GM23338 (cell line): ENCODE data around the gene R3HDM2. TPM values are rescaled to one million over a fixed set of nuclear protein-coding genes. Genes with fewer than 3 reads are reported as not detected.

Experiments used
- ATAC-seq: fragments of 200-7000 bp; cut with Tn5 transposase; 3 replicates; pipeline ENCODE4 v1.9.1; 2020
- DNase-seq: peaks from one replicate; pipeline ENCODE4 v3.0.0-alpha.2; 2015; ENCODE audit warnings: low spot score
- H2AFZ ChIP-seq: fragments of 200-600 bp; sonication (generic); 2 replicates; pipeline ENCODE4 v1.8.0; 2016; ENCODE audit warnings: antibody characterized with exemption, mild to moderate bottlenecking, moderate library complexity
- H3F3A ChIP-seq: fragments of 200-600 bp; sonication (generic); replicated peaks from 2 replicates; pipeline ENCODE4 v1.8.0; 2017; ENCODE audit warnings: antibody characterized with exemption, mixed run types, low read depth
- H3K27ac ChIP-seq: fragments of 200-600 bp; sonication (generic); 2 replicates; pipeline ENCODE4 v1.6.1; 2016; ENCODE audit warnings: low read depth
- H3K27me3 ChIP-seq: fragments of 200-600 bp; sonication (generic); 2 replicates; pipeline ENCODE4 v1.8.0; 2016; ENCODE audit warnings: mild to moderate bottlenecking, mixed run types, moderate library complexity; ENCODE audit not compliant: insufficient read depth
- H3K36me3 ChIP-seq: fragments of 200-600 bp; sonication (generic); 2 replicates; pipeline ENCODE4 v1.8.0; 2016; ENCODE audit warnings: mild to moderate bottlenecking; ENCODE audit not compliant: insufficient read depth
- H3K4me1 ChIP-seq: fragments of 200-600 bp; sonication (generic); 2 replicates; pipeline ENCODE4 v1.8.0; 2016; ENCODE audit warnings: mild to moderate bottlenecking, moderate library complexity; ENCODE audit not compliant: insufficient read depth
- H3K4me2 ChIP-seq: fragments of 200-600 bp; sonication (generic); 2 replicates; pipeline ENCODE4 v1.7.1; 2017; ENCODE audit warnings: mixed run types
- H3K4me3 ChIP-seq: fragments of 200-600 bp; sonication (generic); 2 replicates; pipeline ENCODE4 v1.6.1; 2016; ENCODE audit warnings: mixed run types
- H3K79me2 ChIP-seq: fragments of 200-600 bp; sonication (generic); replicated peaks from 2 replicates; pipeline ENCODE4 v1.8.0; 2017; ENCODE audit warnings: mild to moderate bottlenecking; ENCODE audit not compliant: insufficient read depth
- H3K9me2 ChIP-seq: fragments of 200-600 bp; sonication (generic); 2 replicates; pipeline ENCODE4 v1.8.0; 2017; ENCODE audit not compliant: insufficient read depth
- H4K20me1 ChIP-seq: fragments of 200-600 bp; sonication (generic); replicated peaks from 2 replicates; pipeline ENCODE4 v1.8.0; 2017; ENCODE audit warnings: mild to moderate bottlenecking; ENCODE audit not compliant: insufficient read depth
- H3K27ac Mint-ChIP-seq: 2 replicates; pipeline ENCODE4 v1.8.0; 2020; ENCODE audit warnings: inconsistent platforms, mild to moderate bottlenecking, moderate library complexity, mixed read lengths
- H3K27me3 Mint-ChIP-seq: 3 replicates; pipeline ENCODE4 v1.8.0; 2022; ENCODE audit warnings: low read depth, mild to moderate bottlenecking, moderate library complexity, mixed read lengths, inconsistent platforms; ENCODE audit not compliant: insufficient read depth, poor library complexity
- H3K36me3 Mint-ChIP-seq: 3 replicates; pipeline ENCODE4 v1.8.0; 2021; ENCODE audit warnings: low read depth, mild to moderate bottlenecking, inconsistent platforms, moderate library complexity, mixed read lengths
- H3K4me1 Mint-ChIP-seq: 3 replicates; pipeline ENCODE4 v1.8.0; 2020; ENCODE audit warnings: mild to moderate bottlenecking, inconsistent platforms, mixed read lengths
- H3K4me3 Mint-ChIP-seq: 3 replicates; pipeline ENCODE4 v1.8.0; 2021; ENCODE audit warnings: moderate library complexity, mild to moderate bottlenecking, inconsistent platforms, mixed read lengths
- H3K9me3 Mint-ChIP-seq: 3 replicates; pipeline ENCODE4 v1.8.0; 2020; ENCODE audit warnings: moderate library complexity, mild to moderate bottlenecking, inconsistent platforms, mixed read lengths
- ETS1 ChIP-seq: IDR thresholded peaks from 2 replicates; pipeline ENCODE4 v1.6.1; 2016; ENCODE audit warnings: antibody characterized with exemption
- EZH2 ChIP-seq: fragments of 200-600 bp; sonication (generic); IDR thresholded peaks from one replicate; pipeline ENCODE4 v1.8.0; 2017; ENCODE audit warnings: antibody characterized with exemption, mild to moderate bottlenecking, low read depth; ENCODE audit not compliant: unreplicated experiment
- EZH2phosphoT487 ChIP-seq: fragments of 200-600 bp; sonication (generic); IDR thresholded peaks from one replicate; pipeline ENCODE4 v1.8.1; 2018; ENCODE audit warnings: antibody characterized with exemption; ENCODE audit not compliant: unreplicated experiment
- NANOG ChIP-seq: IDR thresholded peaks from 2 replicates; pipeline ENCODE4 v1.6.1; 2016; ENCODE audit warnings: antibody characterized with exemption, borderline replicate concordance
- POLR2AphosphoS5 ChIP-seq: IDR thresholded peaks from 2 replicates; pipeline ENCODE4 v1.6.1; 2016; ENCODE audit warnings: antibody characterized with exemption, low read depth
- STAT1 ChIP-seq: IDR thresholded peaks from one replicate; pipeline ENCODE4 v1.6.1; 2016; ENCODE audit warnings: antibody characterized with exemption; ENCODE audit not compliant: unreplicated experiment
- ZNF114 ChIP-seq: fragments of 250-450 bp; sonication (Bioruptor Pico); IDR thresholded peaks from 2 replicates; pipeline ENCODE4 v1.5.0; 2020; ENCODE audit warnings: mild to moderate bottlenecking, moderate library complexity
- ZNF331 ChIP-seq: fragments of 250-450 bp; sonication (Bioruptor Pico); IDR thresholded peaks from 2 replicates; pipeline ENCODE4 v1.5.0; 2020; ENCODE audit warnings: low read depth, mild to moderate bottlenecking, moderate library complexity
- ZNF462 ChIP-seq: fragments of 250-450 bp; sonication (Bioruptor Pico); IDR thresholded peaks from 2 replicates; pipeline ENCODE4 v1.5.0; 2020; ENCODE audit warnings: mild to moderate bottlenecking, moderate library complexity
- polyA plus RNA-seq: library from polyadenylated mRNA; unstranded; fragments of >200 nt; fragmentation: Nextera tagmentation; extraction: Ambion mirVana; gene quantifications from 2 replicates; pipeline ENCODE4 v1.2.1, GENCODE V29; 2016
- total RNA-seq: library from RNA; depleted of rRNA; stranded (reverse); fragments of >200 nt; shearing (Covaris generic); gene quantifications from 2 replicates; pipeline ENCODE4 v1.2.3, GENCODE V29; 2014
- TF ChIP-seq, protein P1 (sequence below): IDR thresholded peaks from one replicate; pipeline ENCODE4 v1.6.1; 2018; ENCODE audit warnings: antibody characterized with exemption; ENCODE audit not compliant: unreplicated experiment

Gene R3HDM2
- total and polyA plus RNA-seq, 2 experiments from 2014 or later = 9.6 to 19.6 TPM

- Histone ChIP-seq H4K20me1 (peaks cover 28% of the 10 kb centered on the region), H3K36me3 (peaks cover 23% of the 10 kb centered on the region), H3K4me2 (peak overlapping the region; percentile 100), H3K27ac (no peak overlapping the region), H3F3A (peaks cover 51% of the 10 kb centered on the region), H2AFZ (peak overlapping the region; percentile 77; the same call in 1 of the 2 replicates), H3K4me3 (peak overlapping the region; percentile 95), H3K9me2 (no peaks in the 10 kb centered on the region), H3K4me1 (peaks cover 39% of the 10 kb centered on the region), H3K27me3 (peaks cover 55% of the 10 kb centered on the region), H3K79me2 (peaks cover 25% of the 10 kb centered on the region)
- peaks cover 48% of the 10 kb centered on the region for H3K36me3 Mint-ChIP-seq
- H3K4me1 Mint-ChIP-seq = peaks cover 62% of the 10 kb centered on the region
- no peak for DNase-seq
- no peaks in the 10 kb centered on the region; the same call in 2 of the 3 replicates for H3K9me3 Mint-ChIP-seq
- H3K27me3 Mint-ChIP-seq = peaks cover 60% of the 10 kb centered on the region
- H3K27ac Mint-ChIP-seq = peak overlapping the region; percentile 100
- no peak for TF ChIP-seq ZNF114 (CRISPR knock-in tag)
- no peak for TF ChIP-seq NANOG
- TF ChIP-seq, protein P1, sequence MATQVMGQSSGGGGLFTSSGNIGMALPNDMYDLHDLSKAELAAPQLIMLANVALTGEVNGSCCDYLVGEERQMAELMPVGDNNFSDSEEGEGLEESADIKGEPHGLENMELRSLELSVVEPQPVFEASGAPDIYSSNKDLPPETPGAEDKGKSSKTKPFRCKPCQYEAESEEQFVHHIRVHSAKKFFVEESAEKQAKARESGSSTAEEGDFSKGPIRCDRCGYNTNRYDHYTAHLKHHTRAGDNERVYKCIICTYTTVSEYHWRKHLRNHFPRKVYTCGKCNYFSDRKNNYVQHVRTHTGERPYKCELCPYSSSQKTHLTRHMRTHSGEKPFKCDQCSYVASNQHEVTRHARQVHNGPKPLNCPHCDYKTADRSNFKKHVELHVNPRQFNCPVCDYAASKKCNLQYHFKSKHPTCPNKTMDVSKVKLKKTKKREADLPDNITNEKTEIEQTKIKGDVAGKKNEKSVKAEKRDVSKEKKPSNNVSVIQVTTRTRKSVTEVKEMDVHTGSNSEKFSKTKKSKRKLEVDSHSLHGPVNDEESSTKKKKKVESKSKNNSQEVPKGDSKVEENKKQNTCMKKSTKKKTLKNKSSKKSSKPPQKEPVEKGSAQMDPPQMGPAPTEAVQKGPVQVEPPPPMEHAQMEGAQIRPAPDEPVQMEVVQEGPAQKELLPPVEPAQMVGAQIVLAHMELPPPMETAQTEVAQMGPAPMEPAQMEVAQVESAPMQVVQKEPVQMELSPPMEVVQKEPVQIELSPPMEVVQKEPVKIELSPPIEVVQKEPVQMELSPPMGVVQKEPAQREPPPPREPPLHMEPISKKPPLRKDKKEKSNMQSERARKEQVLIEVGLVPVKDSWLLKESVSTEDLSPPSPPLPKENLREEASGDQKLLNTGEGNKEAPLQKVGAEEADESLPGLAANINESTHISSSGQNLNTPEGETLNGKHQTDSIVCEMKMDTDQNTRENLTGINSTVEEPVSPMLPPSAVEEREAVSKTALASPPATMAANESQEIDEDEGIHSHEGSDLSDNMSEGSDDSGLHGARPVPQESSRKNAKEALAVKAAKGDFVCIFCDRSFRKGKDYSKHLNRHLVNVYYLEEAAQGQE = no peak
- TF ChIP-seq POLR2AphosphoS5 = no peak
- TF ChIP-seq EZH2 = no peak
- TF ChIP-seq EZH2phosphoT487 = no peak
- TF ChIP-seq STAT1 = no peak
- TF ChIP-seq ETS1 = no peak
- no peak for ATAC-seq
- H3K4me3 Mint-ChIP-seq = peak overlapping the region; percentile 97
Measured at GRCh38 chr12:57229046-57229633, 201.7 kb downstream of the R3HDM2 start.

DNA sequence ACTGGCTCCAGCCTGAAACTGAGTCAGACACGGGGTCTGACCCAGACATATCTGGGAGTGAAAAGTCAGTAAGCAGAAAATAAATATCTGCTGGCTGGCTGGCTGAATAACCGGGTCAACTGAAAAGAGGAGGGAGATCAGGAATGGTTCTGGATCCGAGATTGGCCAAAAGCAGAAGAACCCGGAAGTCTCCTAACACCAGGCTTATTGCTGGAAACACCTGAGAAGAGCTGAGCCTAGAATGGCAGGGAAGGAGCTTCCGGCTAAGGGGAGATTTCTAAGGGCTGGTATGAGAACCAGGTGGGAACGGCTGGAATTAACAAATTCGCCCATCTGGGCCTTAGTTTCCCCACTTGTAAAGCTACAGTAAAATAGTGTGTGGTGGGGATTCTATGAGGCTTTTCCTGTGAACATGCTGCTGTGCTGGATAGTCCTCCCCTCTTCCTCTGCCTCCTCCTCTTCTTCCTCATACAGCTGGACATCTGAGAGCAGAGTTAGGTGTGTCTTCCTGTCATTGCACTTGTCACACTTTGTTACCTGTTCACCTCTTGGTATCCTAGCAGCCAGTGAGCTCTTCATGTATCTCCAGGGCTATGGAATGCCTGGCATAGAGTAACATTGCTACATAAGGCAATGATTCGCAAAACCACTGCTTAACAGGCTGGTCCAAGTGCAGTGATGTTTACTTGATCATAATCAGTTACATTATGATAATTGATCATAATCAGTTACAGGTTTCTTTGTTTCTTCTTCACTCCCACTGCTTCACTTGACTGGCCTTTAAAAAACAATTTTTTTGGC is 203.3 kb downstream of the R3HDM2 start:
- Histone ChIP-seq H3K79me2 (peaks cover 25% of the 10 kb centered on the region), H3K36me3 (peaks cover 9% of the 10 kb centered on the region; the same call in 1 of the 2 replicates), H4K20me1 (peaks cover 18% of the 10 kb centered on the region), H3F3A (peaks cover 42% of the 10 kb centered on the region), H3K27ac (no peak overlapping the region), H3K4me3 (peak overlapping the region; percentile 61), H2AFZ (peak overlapping the region; percentile 19; the same call in 1 of the 2 replicates), H3K4me1 (peaks cover 52% of the 10 kb centered on the region), H3K9me2 (no peaks in the 10 kb centered on the region), H3K27me3 (peaks cover 66% of the 10 kb centered on the region), H3K4me2 (peak overlapping the region; percentile 87)
- peak; percentile 65 for DNase-seq
- H3K27ac Mint-ChIP-seq = no peak overlapping the region
- ATAC-seq = no peak
- peaks cover 66% of the 10 kb centered on the region for H3K27me3 Mint-ChIP-seq
- peaks cover 32% of the 10 kb centered on the region for H3K36me3 Mint-ChIP-seq
- H3K4me1 Mint-ChIP-seq = peaks cover 63% of the 10 kb centered on the region
- no peaks in the 10 kb centered on the region; the same call in 2 of the 3 replicates for H3K9me3 Mint-ChIP-seq
- H3K4me3 Mint-ChIP-seq = peak overlapping the region; percentile 76
- TF ChIP-seq ZNF331 (CRISPR knock-in tag) (no peak), ZNF462 (CRISPR knock-in tag) (no peak)
